Activated CD4-positive, alpha-beta T cell treated with anti-CD3 and anti-CD28 coated beads for 48 hours (primary cell): ENCODE measurements around the gene LBHD2.

Experiments
- DNase-seq: peaks from one replicate; pipeline ENCODE4 v3.0.0-alpha.2; 2020

The LBHD2 gene

DNA sequence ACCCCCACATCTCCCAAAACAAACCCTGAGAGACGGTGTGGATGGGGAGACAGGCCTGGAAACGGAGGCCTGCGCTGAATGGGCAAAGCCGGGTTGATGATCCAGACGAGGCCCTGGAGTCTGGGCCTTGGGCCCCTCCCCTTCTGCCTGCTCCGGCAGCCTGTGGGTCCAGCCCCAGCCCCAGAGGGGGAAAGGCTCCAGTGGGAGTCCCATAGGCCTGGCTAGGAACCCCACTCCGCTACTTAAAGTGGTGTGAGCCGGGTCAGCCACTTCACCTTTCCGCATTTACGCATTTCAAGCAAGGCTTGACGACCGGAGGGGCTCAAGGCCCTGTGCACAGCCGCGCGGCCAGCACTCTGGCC is 38.6 kb downstream of the LBHD2 start:
- no peak for DNase-seq

GRCh38 chr14:103122947-103123633 is 39.1 kb downstream of the LBHD2 start, which contains the start of gene TNFAIP2:
TSS of gene TNFAIP2 (plus strand) at chr14:103123461. CDS start at chr14:103126458, 2,997 bp downstream.
- no peak for DNase-seq

GRCh38 chr14:103123634-103124500 is 39.9 kb downstream of the LBHD2 start:
- DNase-seq = no peak

- no peak for DNase-seq
Observed at GRCh38 chr14:103124501-103125001, 40.5 kb downstream of the LBHD2 start.

GRCh38 chr14:103125098-103126070 is 41.4 kb downstream of the LBHD2 start:
- no peak for DNase-seq

GRCh38 chr14:103126088-103126872 is 42.3 kb downstream of the LBHD2 start:
- no peak for DNase-seq

DNA sequence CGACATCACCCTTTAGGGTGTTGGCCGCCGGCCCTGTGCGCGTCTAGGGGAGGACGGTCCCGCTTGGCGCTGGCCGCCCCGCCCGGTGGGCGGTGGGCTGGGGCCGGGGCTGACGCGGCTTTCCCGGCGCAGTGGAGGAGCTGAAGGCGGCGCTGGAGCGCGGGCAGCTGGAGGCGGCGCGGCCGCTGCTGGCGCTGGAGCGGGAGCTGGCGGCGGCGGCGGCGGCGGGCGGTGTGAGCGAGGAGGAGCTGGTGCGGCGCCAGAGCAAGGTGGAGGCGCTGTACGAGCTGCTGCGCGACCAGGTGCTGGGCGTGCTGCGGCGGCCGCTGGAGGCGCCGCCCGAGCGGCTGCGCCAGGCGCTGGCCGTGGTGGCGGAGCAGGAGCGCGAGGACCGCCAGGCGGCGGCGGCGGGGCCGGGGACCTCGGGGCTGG is 42.9 kb downstream of the LBHD2 start:
- no peak for DNase-seq

- DNase-seq = no peak
Observed at GRCh38 chr14:103127356-103127755, 43.3 kb downstream of the LBHD2 start.

DNA sequence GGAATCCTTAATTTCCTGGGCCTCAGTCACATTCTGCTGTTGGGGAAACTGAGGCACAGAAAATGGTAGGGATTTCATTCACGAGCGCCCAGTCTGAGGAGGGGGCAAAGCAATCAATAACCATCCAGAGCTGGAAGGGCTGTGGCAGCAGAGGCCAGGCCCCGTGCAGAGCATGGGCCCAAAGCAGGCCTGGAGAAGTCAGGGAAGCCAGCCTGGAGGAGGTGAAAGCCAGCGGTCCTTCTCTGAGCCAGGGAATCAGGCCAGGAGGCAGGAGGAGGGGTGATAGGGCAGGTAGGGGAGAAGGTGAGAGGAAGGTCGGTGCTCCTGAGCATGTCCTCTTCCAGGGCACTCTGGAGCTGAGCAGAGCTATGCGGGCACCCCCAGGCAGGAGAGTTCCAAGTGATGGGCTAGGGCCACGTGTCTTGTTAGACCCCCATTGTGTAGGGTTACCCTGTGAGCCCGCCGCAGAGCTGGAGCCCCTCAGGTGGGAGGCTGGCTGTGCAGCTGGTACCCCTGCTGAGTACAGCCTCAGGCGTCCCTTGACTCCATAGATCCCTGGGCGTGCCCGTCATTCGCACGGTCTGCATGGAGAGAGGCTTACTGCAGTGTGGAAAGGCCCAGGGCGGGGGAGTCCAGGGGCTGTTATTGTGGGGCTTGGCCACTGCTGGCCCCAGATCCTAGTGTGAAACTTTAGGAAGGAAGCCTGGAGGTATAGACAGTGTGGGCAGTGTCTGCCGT is 44.0 kb downstream of the LBHD2 start:
- DNase-seq = no peak

DNA sequence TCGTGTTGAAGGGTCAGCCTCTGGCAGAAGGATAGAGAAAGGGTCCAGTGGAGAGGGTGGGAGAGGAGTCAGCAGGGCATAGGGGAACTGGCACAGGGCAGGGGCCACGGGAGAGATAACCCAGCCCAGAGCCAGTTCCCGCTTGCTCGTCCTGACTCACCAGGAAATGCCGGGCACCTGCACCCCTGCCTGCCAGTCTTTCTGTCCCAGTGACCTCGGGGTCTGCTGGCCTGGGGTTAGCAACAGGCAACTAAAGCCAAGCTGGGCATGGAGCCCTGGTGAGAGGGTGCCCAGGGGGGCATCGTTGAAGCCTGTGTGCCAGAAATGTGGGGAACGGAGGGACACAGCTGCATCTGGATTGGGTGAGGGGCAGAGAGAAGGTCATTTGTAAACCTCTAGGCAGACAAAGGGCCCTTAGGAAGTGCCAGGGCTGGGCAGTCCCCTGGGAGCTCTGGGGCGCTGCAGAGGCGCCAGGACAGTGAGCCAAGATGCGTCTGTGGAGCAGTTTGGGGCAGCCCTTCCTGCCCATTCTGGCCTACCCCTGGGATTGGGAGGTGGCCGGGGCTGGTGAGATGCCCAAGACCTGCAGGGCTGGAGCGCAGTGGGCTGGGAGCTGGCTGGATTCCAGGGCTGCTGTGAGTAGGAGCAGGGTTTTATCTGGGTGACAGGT is 44.8 kb downstream of the LBHD2 start:
- DNase-seq = no peak

DNA sequence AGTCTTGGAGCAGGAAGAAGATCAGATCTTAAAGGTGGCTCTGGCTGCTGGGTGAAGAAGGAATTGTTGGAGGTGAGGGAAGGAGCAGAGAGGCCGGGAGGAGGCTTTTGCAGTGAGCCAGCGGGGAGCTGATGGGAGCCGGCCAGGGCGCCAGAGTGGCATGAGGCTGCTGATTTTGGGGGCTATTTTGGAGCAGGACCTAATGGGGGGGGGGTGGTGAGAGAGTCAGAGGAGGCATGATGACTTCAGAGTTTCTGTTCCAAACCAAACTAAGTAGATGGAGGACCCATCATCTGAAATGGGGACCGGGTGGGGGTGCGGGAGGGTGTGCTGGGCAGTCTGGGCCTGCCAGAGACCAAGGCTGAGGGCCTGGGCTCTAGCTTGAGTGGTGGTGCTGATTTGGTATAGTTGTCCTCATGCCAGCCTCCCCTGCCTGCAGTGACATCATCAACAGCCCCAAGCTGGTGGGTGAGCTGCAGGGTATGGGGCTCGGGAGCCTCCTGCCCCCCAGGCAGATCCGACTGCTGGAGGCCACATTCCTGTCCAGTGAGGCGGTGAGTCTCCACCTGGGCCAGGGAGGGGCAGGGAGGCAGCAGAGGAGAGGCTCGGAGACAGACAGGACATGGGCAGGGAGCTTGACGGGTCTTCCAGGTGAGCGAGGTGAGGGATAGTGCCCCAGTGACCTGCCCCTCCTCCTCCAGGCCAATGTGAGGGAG is 45.4 kb downstream of the LBHD2 start:
- DNase-seq = no peak

- no peak for DNase-seq
Observed at GRCh38 chr14:103130017-103130764, 46.2 kb downstream of the LBHD2 start.

- no peak for DNase-seq
Observed at GRCh38 chr14:103130965-103131364, 47.0 kb downstream of the LBHD2 start.

GRCh38 chr14:103131580-103131979 is 47.6 kb downstream of the LBHD2 start:
- no peak for DNase-seq

DNA sequence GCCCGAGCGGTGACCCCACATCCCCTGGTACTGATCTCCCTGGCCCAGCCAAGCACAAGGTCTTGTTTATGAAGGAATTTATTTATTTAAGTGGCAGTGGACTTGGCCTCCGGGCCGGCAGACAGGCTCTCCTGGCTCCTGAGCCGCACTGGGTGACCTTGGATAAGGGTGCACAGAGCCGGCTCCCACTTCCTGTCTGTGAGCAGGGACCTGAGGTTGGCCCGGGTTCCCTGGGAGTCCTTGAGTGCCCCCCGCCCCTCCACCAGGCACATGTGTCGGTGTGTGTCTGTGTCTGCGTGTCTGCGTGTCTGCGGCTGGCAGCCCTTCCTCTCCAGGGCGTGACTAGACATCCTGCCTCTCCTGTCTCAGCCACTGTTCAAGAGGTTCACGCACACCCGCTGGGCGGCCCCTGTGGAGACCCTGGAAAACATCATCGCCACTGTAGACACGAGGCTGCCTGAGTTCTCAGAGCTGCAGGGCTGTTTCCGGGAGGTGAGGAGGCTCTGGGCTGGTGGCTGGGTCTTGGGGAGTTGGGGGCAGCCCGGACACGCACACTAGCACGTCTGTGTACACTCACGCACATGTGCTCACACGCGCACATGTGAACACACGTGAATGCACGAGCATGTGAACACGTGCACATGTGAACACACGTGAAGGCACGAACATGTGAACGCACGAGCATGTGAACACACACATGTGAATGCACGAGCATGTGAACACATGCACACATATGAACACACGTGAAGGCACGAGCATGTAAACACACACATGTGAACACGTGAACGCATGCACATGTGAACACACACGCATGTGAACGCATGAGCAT is 48.6 kb downstream of the LBHD2 start:
- DNase-seq = no peak

GRCh38 chr14:103133210-103134140 is 49.5 kb downstream of the LBHD2 start:
- DNase-seq = no peak

GRCh38 chr14:103134405-103134804 is 50.4 kb downstream of the LBHD2 start:
- no peak for DNase-seq
